Brain pericyte (primary cell): Measurements from ENCODE around the gene CSTF2T.
"Not testable (repeated sequence)": the region's sequence is repeated elsewhere in the genome, so short reads cannot be mapped to it uniquely, and the experiment has no call there.

ENCODE experiments used
- DNase-seq: peaks from one replicate; pipeline ENCODE4 v3.0.0-alpha.2; 2012; ENCODE audit warnings: low read depth, low spot score

Gene CSTF2T

DNA sequence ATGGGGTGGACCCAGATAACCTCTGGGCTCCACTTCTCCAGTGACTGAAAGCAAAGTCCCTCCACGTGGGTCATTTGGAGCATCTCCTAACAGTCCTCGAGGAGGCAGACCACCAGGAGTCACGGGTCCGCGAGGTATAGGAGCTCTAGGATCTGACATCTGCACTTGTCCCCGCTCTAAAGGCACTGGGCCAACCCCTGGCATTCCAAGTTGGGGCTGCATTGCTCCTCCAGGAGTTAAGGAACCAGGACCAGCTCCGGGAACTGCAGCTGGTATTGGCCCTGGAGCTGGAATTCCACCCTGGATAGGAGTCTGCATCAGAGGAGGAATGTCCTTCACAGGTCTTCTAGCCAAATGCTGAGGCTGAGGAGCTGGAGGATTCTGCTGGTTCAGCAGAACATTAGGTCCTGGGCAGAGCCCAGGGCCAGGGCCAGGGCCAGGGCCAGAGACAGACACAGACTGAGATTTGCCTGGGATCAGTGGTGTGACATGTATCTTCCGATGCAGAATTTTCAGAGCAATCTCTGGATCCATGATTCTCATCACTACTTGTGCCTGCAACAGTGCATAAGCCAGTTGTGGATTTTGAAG is 827 bp downstream of the CSTF2T start:
- DNase-seq, result no peak

DNA sequence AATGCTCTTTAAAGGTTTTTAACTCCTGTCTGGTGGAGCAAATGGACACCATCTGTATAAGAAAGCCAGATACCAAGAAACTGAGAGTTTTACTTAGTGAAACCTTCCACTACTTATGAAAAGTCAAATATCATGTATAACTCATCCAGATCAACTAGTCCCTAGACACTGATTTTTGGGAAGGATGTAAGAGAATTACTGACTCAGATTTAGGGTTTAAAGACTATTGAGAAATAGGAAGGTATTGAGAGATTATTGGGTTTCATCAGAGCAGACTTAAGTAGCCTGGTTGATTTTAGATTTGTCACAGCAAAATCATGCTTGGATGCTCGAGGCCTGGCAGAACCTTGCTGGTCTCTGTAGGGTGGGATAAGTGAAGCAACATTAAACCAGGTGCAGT is 3.1 kb downstream of the CSTF2T start:
- DNase-seq, result no peak

DNA sequence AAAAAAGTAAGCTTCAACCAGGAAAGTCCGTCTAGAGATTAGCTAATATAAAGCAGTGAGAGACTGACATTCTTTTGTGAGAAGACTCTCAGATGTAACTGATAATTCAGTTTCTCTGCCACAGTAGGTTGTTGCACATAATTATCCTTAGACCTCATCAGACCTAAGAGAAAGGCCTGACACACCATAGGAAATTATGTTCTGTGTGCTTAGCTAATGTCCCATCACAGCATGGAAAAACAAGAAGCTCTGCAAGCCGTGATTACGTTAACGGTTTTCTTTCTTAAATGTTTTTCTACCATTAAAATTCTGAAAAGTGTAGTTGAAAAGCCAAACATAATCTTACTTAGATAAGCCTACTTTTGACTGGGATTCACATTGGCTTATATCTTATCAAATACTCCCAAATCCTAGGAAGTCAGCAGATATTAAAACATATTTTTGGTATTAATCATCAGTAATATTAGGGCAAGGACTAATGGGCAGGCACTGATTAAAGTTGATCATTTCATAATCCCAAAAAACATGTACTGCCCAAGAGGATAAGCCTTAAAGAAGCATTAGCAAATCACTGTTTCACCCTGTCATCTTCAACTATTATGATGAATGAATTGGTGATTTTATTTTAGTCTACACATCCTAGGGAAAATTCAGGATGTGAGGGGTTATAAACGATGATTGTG is 5.2 kb downstream of the CSTF2T start:
- DNase-seq, result no peak

DNA sequence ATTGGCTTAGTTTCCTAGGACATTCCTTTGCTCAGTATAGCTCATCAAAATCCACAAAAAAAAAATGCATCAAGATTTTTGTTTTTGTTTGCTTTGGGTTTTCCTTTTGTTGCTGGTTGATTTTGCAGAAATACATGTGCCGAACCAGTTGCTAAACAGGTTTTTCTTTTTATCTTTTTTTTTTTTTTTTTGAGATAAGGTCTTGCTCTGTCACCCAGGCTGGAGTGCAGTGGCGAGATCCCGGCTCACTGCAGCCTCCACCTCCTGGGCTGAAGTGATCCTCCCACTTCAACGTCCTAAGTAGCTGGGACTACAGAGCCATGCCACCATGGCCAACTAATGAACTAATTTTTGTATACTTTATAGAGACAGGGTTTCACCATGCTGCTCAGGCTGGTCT is 8.3 kb downstream of the CSTF2T start:
- DNase-seq, result no peak

DNA sequence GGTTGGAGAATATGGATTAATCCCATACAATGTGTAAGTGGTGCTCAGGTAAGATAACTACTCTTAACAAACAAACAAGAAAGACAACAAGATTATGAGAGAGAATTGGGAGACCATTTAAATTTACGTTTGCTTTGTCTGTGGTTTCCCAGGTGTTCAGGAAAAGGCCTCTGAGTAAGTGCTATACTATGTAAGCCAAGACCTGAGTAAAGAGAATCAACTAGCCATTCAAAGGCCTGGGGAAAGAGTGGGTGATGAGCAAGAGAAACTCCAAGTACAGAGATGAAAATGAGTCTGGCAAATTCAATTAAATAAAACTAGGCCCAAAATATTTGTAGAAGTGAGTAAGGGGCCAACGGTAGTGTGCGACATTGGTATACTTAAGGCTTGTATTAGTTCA is 9.9 kb downstream of the CSTF2T start:
- DNase-seq, result no peak

DNA sequence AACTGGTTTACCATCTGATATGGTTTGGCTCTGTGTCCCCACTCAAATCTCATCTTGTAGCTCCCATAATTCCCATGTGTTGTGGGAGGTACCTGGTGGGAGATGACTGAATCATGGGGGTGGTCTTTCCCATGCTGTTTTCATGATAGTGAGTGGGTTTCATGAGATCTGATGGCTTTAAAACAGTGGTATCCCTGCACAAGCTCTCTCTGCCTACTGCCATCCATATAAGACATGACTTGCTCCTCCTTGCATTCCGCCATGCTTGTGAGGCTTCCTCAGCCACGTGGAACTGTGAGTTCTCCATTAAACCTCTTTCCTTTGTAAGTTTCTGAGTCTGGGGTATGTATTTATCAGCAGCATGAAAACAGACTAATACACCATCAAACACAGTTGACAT is 10.6 kb downstream of the CSTF2T start:
- DNase-seq, result not testable (repeated sequence)

DNA sequence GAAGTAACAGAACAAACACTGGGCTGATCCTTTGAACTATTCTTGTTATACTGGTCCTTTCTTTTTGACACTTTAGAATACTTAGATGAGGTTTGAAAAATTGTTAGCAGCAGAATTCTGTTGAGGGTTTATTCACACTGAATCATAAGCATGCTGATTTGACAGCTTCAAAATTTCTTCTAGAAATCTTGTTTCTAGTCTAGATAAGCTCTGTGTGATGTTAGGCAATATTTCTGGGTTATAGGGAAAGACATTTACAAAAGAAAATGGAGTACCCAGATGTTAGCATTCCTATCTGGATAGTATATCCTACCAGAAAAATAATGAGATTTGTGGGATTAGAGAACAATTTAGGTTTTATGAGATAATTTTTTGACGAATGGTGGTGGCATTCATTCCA is 12.1 kb downstream of the CSTF2T start:
- no peak for DNase-seq

DNA sequence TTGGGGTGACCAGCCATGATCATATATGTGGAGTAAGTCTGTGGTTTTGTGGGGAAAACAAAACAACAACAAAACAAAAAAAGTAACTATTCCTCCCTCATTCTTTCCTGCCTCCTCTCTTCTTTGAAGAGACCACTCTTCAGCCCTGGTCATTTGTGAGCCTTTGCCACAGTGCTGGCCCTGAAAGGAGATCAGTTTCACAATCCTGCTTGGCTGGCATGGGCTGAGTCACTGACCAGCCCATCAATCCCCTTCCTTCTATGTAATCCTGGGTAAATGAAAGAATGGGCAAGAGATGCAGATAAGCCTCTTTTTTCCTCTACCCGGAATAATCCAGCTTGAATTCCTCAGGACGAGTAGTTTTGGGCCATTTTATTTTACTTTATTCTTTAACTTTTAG is 13.6 kb downstream of the CSTF2T start:
- no peak for DNase-seq

DNA sequence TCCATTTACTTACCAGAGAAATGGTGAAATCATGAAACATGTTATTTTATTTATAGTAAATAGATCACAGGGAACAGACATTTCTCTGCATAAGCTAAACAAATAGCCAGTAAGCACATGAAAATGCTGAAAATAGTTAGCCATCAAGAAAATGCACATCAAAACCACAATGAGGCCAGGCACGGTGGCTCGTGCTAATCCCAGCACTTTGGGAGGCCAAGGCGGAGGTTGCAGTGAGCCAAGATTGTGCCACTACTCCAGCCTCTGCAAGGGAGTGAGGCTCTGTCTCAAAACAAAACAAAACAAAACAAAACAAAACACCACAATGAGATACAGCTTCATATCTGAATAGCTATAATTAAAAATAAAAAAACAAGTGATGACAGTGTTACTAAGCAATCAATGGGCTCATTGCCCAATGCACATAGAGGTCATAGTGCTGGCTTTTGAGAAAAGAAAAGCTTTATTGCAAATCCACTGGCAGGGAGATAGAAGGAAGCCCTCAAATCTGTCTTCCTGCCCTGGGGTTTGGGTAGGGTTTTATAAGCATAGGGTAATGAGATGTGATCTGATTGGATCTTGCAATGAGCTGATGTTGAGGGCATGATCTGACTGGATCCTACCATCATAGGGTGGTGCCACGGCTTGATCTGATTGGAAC is 16.2 kb downstream of the CSTF2T start:
- no peak for DNase-seq

DNA sequence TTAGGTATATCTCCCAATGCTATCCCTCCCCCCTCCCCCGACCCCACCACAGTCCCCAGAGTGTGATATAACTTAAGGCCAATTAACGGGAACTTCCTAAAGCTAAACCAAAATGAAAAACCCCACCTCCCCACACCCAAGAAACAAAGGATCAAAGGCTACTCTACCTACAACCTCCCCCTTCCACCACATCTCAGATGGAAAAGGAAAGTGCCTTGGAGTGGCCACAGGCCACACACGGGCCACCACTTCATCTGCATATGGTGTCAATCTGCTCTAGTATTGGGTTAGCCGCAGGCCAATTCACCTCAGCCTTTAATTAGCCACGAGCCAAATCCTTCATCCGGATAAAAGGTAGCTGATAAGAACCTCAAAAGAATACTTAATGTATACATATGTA is 19.6 kb downstream of the CSTF2T start:
- no peak for DNase-seq

DNA sequence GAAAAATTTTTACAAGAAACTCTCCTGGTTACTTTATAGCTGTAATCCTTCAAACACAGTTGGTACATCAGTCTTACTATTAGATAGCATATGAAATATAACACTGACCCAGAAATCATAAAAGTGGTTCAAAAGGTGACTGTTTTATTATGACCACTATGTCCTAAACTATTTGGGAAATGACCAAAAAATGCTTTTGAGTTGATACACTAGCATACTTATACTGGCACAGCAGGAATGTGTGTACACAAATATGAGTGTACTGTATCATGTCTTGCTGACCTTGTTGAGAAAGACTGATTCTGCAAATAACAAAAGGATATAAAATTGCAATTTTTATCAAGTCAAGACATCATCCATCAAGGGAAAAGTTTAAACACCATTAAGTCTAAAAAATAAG is 24.3 kb downstream of the CSTF2T start:
- DNase-seq, result no peak

DNA sequence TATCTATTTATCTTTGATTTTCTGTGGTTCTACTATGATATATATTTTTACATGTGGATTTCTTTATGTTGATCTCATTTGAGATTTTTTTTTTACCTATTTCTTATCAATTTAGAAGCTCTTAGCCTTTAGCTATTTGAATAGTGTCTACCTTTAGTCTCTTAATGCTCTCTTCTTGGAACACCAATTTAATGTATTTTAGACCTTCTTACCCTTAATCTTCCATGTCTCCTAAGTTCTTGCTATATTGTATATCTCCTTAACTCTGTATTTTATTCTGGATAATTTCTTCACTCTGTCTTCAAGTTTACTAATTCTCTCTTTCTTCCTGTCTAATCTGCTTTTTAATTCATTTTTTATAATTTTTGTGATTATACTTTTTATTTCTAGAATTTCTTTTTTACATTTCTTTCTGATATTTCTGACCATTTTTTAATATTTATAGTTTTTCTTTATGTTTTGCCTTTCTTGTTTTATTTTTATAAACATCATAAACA is 27.3 kb downstream of the CSTF2T start:
- DNase-seq, result no peak

DNA sequence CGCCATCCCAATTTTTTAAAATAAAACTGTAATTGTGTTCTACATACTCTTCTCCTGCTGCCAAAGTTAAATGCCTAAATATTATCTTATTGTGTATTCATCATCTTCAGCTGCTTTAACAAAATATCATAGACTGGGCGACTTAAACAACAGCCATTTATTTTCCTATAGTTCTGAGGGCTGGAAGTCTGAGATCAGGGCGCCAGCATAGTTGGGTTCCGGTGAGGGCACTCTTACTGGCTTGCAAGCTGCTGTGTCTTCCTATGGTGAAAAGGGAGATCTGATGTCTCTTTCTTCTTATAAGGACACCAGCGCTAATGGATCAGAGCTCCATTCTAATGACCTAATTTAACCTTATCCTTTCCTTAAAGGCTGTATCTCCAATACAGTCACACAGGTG is 30.4 kb downstream of the CSTF2T start:
- no peak for DNase-seq

DNA sequence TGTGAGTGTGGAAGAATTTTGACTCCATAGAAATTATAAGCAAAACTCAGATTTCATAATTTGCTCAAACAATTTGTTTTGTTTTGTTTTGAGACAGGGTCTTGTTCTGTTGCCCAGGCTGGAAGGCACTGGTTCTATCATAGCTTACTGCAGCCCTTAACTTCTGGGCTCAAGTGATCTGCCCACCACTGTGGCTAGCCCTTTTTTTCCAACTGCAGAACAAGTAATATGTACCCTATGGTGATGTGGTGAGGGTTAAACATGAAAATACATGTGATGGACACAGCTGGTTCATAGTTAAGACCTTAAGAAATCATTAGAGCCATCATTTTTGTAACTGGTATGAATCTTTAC is 31.1 kb downstream of the CSTF2T start:
- DNase-seq, result no peak

DNA sequence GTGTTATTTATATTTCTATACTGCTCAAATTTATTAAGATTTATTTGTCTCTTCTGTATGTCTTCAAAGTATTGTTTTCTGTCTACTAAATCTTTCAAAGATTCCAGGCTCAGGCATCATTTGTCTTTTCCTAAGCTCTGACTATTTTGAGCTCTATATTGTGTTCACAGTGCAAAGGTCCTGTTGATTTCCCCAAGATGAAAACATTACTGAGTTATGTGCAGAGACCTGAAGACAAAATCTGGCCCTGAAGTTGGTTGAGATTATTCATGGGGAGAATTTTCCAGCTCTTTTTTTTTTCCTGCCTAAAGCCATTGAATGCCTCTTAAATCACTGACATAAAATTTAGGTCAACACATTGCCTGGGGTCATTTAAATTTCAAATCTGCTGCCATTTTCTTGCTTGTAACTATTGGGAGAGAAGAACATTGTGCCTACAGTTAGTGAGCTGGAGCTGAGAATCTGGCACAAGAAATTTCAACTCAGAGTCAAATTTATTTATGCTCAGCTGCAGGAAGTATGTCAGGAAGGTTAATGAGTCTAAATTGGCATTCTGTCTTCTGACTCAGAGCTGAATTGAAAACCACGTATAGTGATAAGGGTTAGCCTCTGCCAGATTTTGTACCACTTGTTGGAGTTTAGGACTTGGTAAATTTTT is 31.6 kb downstream of the CSTF2T start:
- DNase-seq, result no peak

DNA sequence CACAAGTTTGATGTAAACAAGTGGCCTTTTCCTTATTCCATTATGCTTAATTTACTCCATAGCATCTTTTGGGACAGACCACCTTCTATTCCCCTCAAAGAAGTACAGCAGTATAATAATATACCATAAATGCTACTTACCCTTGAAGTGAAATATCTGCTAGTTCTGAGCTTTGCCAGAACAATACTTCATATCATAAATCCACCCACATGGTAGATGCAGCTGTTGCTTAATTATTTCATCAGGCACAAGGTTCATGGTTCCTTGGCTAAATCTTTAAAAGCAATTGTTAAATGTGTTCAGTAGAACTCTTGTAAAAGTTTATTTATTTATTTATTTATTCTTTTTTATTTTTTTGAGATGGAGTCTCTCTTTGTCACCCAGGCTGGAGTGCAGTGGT is 32.9 kb downstream of the CSTF2T start:
- no peak for DNase-seq

DNA sequence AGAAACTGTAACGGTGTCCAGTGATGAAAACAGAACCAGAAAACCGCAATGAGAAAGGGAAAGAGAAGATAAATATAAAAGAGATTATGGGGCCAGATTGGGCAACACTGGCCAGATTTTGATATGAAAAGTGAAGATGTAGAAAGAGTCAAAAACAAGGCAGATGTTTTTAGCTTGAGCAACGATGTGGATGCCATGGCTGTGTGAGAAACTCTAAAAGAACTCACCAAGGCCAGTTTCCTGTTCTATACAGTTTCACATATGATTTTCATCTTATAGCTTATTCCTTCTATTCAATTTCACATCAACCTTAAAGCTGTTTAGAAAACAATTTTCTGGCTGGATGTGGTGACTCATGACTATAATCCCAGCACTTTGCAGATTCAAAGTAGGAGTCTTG is 36.3 kb downstream of the CSTF2T start:
- DNase-seq, result no peak

DNA sequence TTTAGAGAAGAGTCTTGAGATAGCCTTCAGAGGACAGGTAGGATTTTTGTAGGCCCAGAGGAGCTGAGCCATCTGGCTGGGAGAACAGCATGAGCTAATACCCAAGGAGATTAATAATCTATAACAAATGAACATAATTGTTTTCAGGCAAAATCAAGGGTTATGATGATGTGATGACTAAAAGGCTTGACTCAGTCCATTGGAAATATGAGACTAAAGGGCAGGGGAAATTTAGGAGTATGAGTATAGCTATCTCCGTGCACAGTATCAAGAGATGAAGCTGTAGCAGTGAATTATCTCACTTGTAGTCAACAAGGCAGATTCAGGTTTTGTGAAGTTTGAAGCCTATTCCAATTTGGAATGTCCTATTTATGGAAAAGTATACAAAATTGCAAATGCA is 40.1 kb downstream of the CSTF2T start:
- DNase-seq, result no peak

DNA sequence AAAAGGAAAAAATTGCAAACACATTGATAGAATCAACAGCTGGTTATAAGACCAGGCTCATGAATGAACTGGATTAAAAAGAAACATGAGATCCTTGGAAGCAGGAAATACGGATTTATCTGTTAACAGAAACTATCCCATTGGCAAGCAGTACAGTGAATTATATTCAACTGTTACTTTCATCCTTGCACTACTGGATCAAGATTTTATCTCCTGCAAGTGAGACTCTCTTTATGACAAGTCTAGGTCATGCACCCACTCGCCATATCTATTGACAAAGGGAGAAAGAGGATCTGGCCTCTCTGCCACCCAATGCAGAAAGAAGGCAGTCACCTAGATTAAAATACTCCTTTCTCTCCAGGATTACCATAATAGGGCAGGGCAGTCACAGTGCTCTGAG is 41.4 kb downstream of the CSTF2T start:
- no peak for DNase-seq

DNA sequence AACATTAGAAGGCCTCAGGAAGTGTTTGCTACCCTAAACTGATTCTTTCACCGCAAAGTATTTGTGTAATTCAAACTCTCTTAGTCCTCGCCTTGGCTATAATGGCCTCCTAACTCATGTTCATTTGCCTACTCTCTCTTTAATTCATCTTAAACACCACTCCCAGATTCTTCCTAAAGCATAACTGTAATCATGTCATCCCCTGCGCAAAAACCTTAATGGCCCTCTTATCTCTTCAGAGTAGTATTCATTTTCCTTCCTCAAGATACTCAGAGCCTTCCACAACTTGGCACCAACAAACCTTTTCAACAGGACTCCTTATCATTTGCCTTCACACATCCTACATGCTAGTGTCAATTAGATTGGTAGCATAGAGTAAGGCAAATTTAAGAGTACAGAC is 42.9 kb downstream of the CSTF2T start:
- no peak for DNase-seq

DNA sequence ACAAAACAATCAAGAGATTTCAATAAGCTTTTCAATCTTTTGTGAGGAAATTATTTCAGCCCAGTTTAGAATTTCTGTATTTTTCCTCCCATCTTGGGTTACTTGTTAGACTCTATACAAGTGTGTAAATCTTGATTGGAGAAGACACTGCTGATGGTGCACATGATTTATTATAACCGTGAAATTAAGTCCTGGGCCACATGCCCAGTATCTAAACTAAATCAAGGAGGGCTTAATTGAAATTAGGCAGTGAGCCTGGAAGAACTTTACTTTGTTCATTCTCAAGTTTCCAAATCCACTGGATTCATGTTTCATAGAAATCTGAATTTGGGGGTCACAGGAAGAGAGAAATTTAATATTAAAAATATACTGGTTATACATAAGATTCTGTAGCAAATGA is 44.5 kb downstream of the CSTF2T start:
- no peak for DNase-seq

DNA sequence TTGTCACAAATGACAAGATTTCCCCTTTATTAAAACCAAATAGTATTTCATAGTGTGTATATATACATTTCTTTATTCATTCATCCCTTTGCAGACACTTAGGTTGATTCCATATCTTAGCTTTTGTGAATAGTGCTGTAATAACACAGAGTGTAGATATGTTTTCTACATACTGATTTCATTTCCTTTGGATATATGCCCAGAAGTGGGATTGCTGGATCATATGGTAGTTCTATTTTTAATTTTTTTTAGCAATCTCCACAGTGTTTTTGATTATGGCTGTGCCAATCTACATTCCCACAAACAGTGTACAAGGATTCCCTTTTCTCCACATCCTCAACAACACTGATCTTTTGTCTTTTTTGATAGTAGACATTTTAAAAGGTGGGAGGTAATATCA is 46.4 kb downstream of the CSTF2T start:
- DNase-seq, result no peak

DNA sequence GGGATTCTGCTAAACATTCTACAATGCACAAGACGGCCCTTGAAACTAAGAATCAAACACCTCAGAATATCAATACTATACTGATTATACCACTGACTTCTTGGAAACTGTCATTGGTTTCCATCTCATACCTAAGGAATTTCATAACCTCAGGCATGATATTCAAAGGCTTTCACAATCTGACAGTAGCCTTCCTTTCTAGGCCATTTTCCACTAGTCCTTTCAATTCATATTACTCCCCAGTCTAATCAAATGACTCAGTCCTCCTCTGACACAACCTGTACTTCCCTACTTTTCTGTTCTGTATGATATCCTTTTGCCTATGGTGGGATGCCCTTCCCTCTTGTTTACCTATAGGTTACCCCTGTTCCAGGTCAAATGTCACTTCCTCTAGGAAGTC is 48.3 kb downstream of the CSTF2T start:
- DNase-seq, result no peak
